Keratinocyte (primary cell): Measurements from ENCODE around the gene TMEM147. TPM values are rescaled to one million over a fixed set of nuclear protein-coding genes. Genes with fewer than 3 reads are reported as not detected.

ENCODE experiments used
- DNase-seq: peaks from one replicate; pipeline ENCODE4 v3.0.0-alpha.2; 2011; ENCODE audit warnings: low read depth, missing footprints, low spot score
- FAIRE-seq: peaks from 2 replicates; lab custom pipeline; 2011; peaks lifted over from hg19 to GRCh38; lab: Jason Lieb, UNC
- H2AFZ ChIP-seq: 2 replicates; pipeline ENCODE4 v1.6.0; 2012; ENCODE audit warnings: low read length, control low read depth, inconsistent platforms; ENCODE audit not compliant: control insufficient read depth
- H3K27ac ChIP-seq: 2 replicates; pipeline ENCODE4 v1.5.1; 2011; ENCODE audit warnings: low read length; ENCODE audit not compliant: control insufficient read depth, insufficient read depth
- H3K27me3 ChIP-seq: 3 replicates; pipeline ENCODE4 v1.6.0; 2011; ENCODE audit warnings: low read length; ENCODE audit not compliant: control insufficient read depth, insufficient read depth; ENCODE audit errors: extremely low read depth
- H3K36me3 ChIP-seq, 2 experiments: 2 replicates in 1 of 2; 3 replicates in 1 of 2; pipeline ENCODE4 v1.5.1; 2011; ENCODE audit warnings: low read length in 2 of 2, mild to moderate bottlenecking in 1 of 2; ENCODE audit not compliant: control insufficient read depth in 2 of 2, insufficient read depth in 2 of 2; ENCODE audit errors: extremely low read depth in 1 of 2
- H3K4me1 ChIP-seq: 3 replicates; pipeline ENCODE4 v1.5.1; 2011; ENCODE audit warnings: low read length; ENCODE audit not compliant: control insufficient read depth, insufficient read depth; ENCODE audit errors: extremely low read depth
- H3K4me2 ChIP-seq: 3 replicates; pipeline ENCODE4 v1.6.0; 2011; ENCODE audit warnings: low read depth, low read length; ENCODE audit not compliant: control insufficient read depth, insufficient read depth; ENCODE audit errors: extremely low read depth
- H3K4me3 ChIP-seq, 3 experiments: fragments of 200-600 bp in 1 of 3; sonication (generic) in 1 of 3; 2 replicates in 2 of 3; 3 replicates in 1 of 3; pipeline ENCODE4 v1.5.1; 2011 to 2016; ENCODE audit warnings: low read length in 3 of 3, mild to moderate bottlenecking in 3 of 3, control low read depth in 2 of 3, inconsistent platforms in 1 of 3, low read depth in 1 of 3, mixed read lengths in 1 of 3, mixed run types in 1 of 3, moderate library complexity in 1 of 3; ENCODE audit not compliant: control insufficient read depth in 2 of 3, insufficient read depth in 2 of 3; ENCODE audit errors: extremely low read depth in 1 of 3
- H3K79me2 ChIP-seq: 2 replicates; pipeline ENCODE4 v1.6.0; 2012; ENCODE audit warnings: low read length; ENCODE audit not compliant: control insufficient read depth, insufficient read depth
- H3K9ac ChIP-seq: 3 replicates; pipeline ENCODE4 v1.6.0; 2011; ENCODE audit warnings: low read length; ENCODE audit not compliant: control insufficient read depth, insufficient read depth; ENCODE audit errors: extremely low read depth
- H3K9me1 ChIP-seq: 3 replicates; pipeline ENCODE4 v1.6.0; 2011; ENCODE audit warnings: low read length; ENCODE audit not compliant: control insufficient read depth, insufficient read depth; ENCODE audit errors: extremely low read depth
- H3K9me3 ChIP-seq: 2 replicates; pipeline ENCODE4 v1.5.1; 2012; ENCODE audit warnings: low read depth, low read length; ENCODE audit not compliant: control insufficient read depth
- H4K20me1 ChIP-seq: 3 replicates; pipeline ENCODE4 v1.6.0; 2011; ENCODE audit warnings: low read length; ENCODE audit not compliant: control insufficient read depth, insufficient read depth; ENCODE audit errors: extremely low read depth
- CTCF ChIP-seq, 3 experiments: IDR thresholded peaks in 1 of 3; conservative IDR thresholded peaks in 1 of 3; optimal IDR thresholded peaks in 1 of 3; 2 replicates in 2 of 3; 3 replicates in 1 of 3; pipeline versions ENCODE3 to v1.5.1; 2011; ENCODE audit warnings: low read length in 3 of 3, mild to moderate bottlenecking in 3 of 3, moderate library complexity in 2 of 3, control low read depth in 1 of 3, inconsistent platforms in 1 of 3; ENCODE audit not compliant: insufficient read depth in 2 of 3; ENCODE audit errors: extremely low read depth in 1 of 3
- EZH2 ChIP-seq: IDR thresholded peaks from one replicate; pipeline ENCODE4 v1.6.1; 2012; ENCODE audit warnings: inconsistent platforms, mild to moderate bottlenecking, low read length, moderate library complexity
- dilution Hi-C: fragments of 300-500 bp; cut with MboI; formaldehyde crosslinking; loops from one replicate; pipeline ENCODE4 v1.7.0; 2020; ENCODE audit warnings: low sequenced_read_pairs; ENCODE audit not compliant: extremely low pct_ligation_motif_present
- polyA plus RNA-seq, 5 experiments: library from polyadenylated mRNA; depleted of rRNA in 3 of 5; stranded (reverse) in 3 of 5; stranded (forward) in 1 of 5; unstranded in 1 of 5; fragments of >200 nt; gene quantifications; 1 replicate in 1 of 5; 2 replicates in 3 of 5; 3 replicates in 1 of 5; pipeline versions ENCODE4 v1.2.1 to v1.2.3, GENCODE V29; 2011 to 2012; ENCODE audit warnings: missing spikeins in 2 of 5, low read depth in 1 of 5, low replicate concordance in 1 of 5

The TMEM147 gene
- polyA plus RNA-seq, 1 donor (not counting 4 experiments of a cell fraction or from before 2014, with no cell fraction given), result 134 TPM

DNA sequence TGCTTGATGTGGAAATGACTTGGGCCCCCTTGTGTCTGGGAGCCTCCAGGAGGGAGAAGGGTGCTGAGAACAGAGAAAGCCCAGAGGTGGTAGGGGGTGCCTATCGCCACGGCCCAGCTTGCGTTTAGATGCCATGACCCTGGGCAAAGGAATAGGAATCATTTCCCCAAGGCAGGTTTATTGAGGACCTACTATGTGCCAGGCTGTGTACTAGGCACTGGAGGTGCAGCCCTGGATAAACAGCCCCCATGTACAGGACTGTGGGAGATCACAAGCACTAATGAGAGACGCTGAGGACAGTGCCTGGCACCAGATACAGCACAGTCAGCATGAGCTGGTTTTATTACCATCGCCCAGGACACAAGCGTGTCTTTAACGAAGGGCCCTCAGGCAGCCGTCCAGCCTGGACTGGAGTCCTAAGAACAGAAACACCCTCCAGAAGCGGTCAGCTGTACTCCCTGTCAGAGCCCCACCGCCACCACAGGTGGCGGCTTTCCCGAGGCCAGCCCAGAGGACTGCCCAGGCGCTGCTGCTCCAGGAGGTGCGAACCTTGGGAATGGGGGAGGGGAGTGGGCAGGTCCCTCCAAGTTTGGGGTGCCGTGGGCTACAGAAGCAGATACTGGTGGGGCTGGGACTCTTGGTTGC, 4.6 kb downstream of the TMEM147 start:
- Histone ChIP-seq H2AFZ (no peak overlapping the region), H3K9me1 (no peaks in the 10 kb centered on the region), H3K4me2 (no peak overlapping the region), H3K79me2 (peaks cover 17% of the 10 kb centered on the region), H3K27ac (no peak overlapping the region), H3K4me1 (peaks cover 9% of the 10 kb centered on the region), H3K36me3 (peaks cover 8 to 14% of the 10 kb centered on the region in 2 experiments), H3K4me3 (no peak overlapping the region), H4K20me1 (no peaks in the 10 kb centered on the region), H3K9ac (no peak overlapping the region), H3K27me3 (no peaks in the 10 kb centered on the region), H3K9me3 (no peaks in the 10 kb centered on the region)
- FAIRE-seq (no peak), DNase-seq (no peak)
- TF ChIP-seq CTCF (optimal IDR thresholded peaks at IDR 0.05 in 1 of 3, IDR thresholded peaks at IDR 0.05 in 1 of 3, conservative IDR thresholded peaks at IDR 0.05 in 1 of 3; ENCODE audit: extremely low read depth in 1 of 3, insufficient read depth in 2 of 3, low read length in 3 of 3) (no peak), EZH2 (no peak)
- dilution Hi-C loops, result no loop called here

- dilution Hi-C loops, result no loop called here
Measured at GRCh38 chr19:35551091-35551810, 5.8 kb downstream of the TMEM147 start.

More at GRCh38 chr19:35551091-35551810, 5.8 kb downstream of the TMEM147 start:
- Histone ChIP-seq H3K9me1 (no peaks in the 10 kb centered on the region), H3K9ac (no peak overlapping the region), H3K36me3 (peaks cover 8 to 14% of the 10 kb centered on the region in 2 experiments), H3K4me2 (no peak overlapping the region), H3K4me3 (no peak overlapping the region), H3K9me3 (no peaks in the 10 kb centered on the region), H4K20me1 (no peaks in the 10 kb centered on the region), H3K4me1 (peaks cover 7% of the 10 kb centered on the region), H3K27me3 (no peaks in the 10 kb centered on the region), H3K27ac (no peak overlapping the region), H2AFZ (no peak overlapping the region), H3K79me2 (peaks cover 8% of the 10 kb centered on the region)
- FAIRE-seq (no peak), DNase-seq (no peak)
- no peak for TF ChIP-seq EZH2
- no peak for TF ChIP-seq CTCF (optimal IDR thresholded peaks at IDR 0.05 in 1 of 3, IDR thresholded peaks at IDR 0.05 in 1 of 3, conservative IDR thresholded peaks at IDR 0.05 in 1 of 3; ENCODE audit: extremely low read depth in 1 of 3, insufficient read depth in 2 of 3, low read length in 3 of 3)
